Kidney capillary endothelial cell (primary cell): ENCODE results near the gene INTS3.
A peak's percentile ranks its signal among the peaks of the same experiment; 100 is the strongest.
"Not testable (repeated sequence)": the region's sequence is repeated elsewhere in the genome, so short reads cannot be mapped to it uniquely, and the experiment has no call there.

Experiments
- DNase-seq: peaks from one replicate; pipeline ENCODE4 v3.0.0-alpha.2; 2018; ENCODE audit warnings: low spot score

INTS3 gene

GRCh38 chr1:153698923-153699714 lies 28.7 kb upstream of the INTS3 start:
- peak; percentile 23 for DNase-seq

GRCh38 chr1:153699768-153700167 lies 28.1 kb upstream of the INTS3 start:
- DNase-seq: no peak

GRCh38 chr1:153705484-153705883 lies 22.4 kb upstream of the INTS3 start:
- no peak for DNase-seq

- DNase-seq: no peak
Measured at GRCh38 chr1:153711026-153711425, 16.8 kb upstream of the INTS3 start.

GRCh38 chr1:153716211-153716610 lies 11.6 kb upstream of the INTS3 start:
- DNase-seq: not testable (repeated sequence)

GRCh38 chr1:153717330-153717729 lies 10.5 kb upstream of the INTS3 start:
- no peak for DNase-seq

GRCh38 chr1:153723687-153724086 lies 4.2 kb upstream of the INTS3 start:
- DNase-seq: no peak

- not testable (repeated sequence) for DNase-seq
Measured at GRCh38 chr1:153724634-153725033, 3.2 kb upstream of the INTS3 start.

- DNase-seq: peak; percentile 68
Measured at GRCh38 chr1:153728305-153729066, 636 bp downstream of the INTS3 start.

- no peak for DNase-seq
Measured at GRCh38 chr1:153730468-153730988, 2.7 kb downstream of the INTS3 start.

- DNase-seq: no peak
Measured at GRCh38 chr1:153733970-153734369, 6.1 kb downstream of the INTS3 start.

GRCh38 chr1:153734396-153735089 lies 6.7 kb downstream of the INTS3 start:
- DNase-seq: no peak

- no peak for DNase-seq
Measured at GRCh38 chr1:153735090-153735420, 7.2 kb downstream of the INTS3 start.

GRCh38 chr1:153741986-153742385 lies 14.1 kb downstream of the INTS3 start:
- no peak for DNase-seq

GRCh38 chr1:153742411-153743142 lies 14.7 kb downstream of the INTS3 start:
- no peak for DNase-seq

GRCh38 chr1:153745417-153745816 lies 17.6 kb downstream of the INTS3 start:
- DNase-seq: no peak

- DNase-seq: no peak
Measured at GRCh38 chr1:153746174-153746573, 18.3 kb downstream of the INTS3 start.

- no peak for DNase-seq
Measured at GRCh38 chr1:153748903-153749302, 21.1 kb downstream of the INTS3 start.

GRCh38 chr1:153749408-153750005 lies 21.7 kb downstream of the INTS3 start:
- DNase-seq: peak; percentile 82

GRCh38 chr1:153750026-153750995 lies 22.5 kb downstream of the INTS3 start:
- peak; percentile 41 for DNase-seq
